Neural cell (in vitro differentiated cells): ENCODE measurements around the gene MGAT4B.

Experiments used
- EZH2 ChIP-seq: fragments of 200-600, 300-800 bp; shearing (Covaris generic), sonication (generic); IDR thresholded peaks from 2 replicates; pipeline ENCODE4 v1.6.1; 2014; ENCODE audit warnings: antibody characterized with exemption, low read length, borderline replicate concordance, mild to moderate bottlenecking; ENCODE audit not compliant: insufficient read depth, poor library complexity, severe bottlenecking
- TAF1 ChIP-seq: IDR thresholded peaks from 2 replicates; pipeline ENCODE4 v1.6.1; 2012; ENCODE audit warnings: low read depth
- TF ChIP-seq, protein P1 (sequence below): fragments of 450-650 bp; IDR thresholded peaks from 2 replicates; pipeline ENCODE4 v1.5.1; 2014; ENCODE audit warnings: antibody characterized with exemption, mild to moderate bottlenecking, moderate library complexity; ENCODE audit not compliant: poor library complexity, severe bottlenecking

DNA sequence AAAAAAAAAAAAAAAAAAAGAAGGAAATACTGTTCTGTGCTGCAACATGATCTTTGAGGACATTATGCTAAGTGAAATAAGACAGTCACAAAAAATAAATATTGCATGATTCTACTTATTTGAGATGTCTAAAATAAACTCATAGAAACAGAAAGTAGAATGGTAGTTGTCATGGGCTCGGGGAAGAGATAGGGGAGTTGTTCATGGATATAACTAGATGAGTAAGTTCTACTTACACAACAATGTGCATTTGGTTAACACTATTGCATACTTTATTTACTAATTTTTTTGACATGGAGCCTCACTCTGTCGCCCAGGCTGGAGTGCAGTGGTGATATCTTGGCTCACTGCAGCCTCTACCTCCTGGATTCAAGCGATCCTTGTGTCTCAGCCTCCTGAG, 58.9 kb downstream of the MGAT4B start:
- TF ChIP-seq TAF1 = no peak
- TF ChIP-seq, protein P1, sequence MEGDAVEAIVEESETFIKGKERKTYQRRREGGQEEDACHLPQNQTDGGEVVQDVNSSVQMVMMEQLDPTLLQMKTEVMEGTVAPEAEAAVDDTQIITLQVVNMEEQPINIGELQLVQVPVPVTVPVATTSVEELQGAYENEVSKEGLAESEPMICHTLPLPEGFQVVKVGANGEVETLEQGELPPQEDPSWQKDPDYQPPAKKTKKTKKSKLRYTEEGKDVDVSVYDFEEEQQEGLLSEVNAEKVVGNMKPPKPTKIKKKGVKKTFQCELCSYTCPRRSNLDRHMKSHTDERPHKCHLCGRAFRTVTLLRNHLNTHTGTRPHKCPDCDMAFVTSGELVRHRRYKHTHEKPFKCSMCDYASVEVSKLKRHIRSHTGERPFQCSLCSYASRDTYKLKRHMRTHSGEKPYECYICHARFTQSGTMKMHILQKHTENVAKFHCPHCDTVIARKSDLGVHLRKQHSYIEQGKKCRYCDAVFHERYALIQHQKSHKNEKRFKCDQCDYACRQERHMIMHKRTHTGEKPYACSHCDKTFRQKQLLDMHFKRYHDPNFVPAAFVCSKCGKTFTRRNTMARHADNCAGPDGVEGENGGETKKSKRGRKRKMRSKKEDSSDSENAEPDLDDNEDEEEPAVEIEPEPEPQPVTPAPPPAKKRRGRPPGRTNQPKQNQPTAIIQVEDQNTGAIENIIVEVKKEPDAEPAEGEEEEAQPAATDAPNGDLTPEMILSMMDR = no peak
- no peak for TF ChIP-seq EZH2
